Urinary bladder (tissue), 4 donors: ENCODE results near the gene CCDC70. TPM values are rescaled to one million over a fixed set of nuclear protein-coding genes. Genes with fewer than 3 reads are reported as not detected.

Experiments used
- DNase-seq: peaks from one replicate; pipeline ENCODE4 v3.0.0-alpha.2; 2015; ENCODE audit errors: extremely low spot score
- H3K27ac ChIP-seq: one replicate; pipeline ENCODE4 v1.5.1; 2013; ENCODE audit warnings: low read depth, mild to moderate bottlenecking, moderate library complexity
- H3K36me3 ChIP-seq: one replicate; pipeline ENCODE4 v1.6.1; 2013; ENCODE audit warnings: mild to moderate bottlenecking, moderate library complexity; ENCODE audit not compliant: insufficient read depth
- H3K4me1 ChIP-seq: one replicate; pipeline ENCODE4 v1.6.1; 2013; ENCODE audit warnings: mild to moderate bottlenecking, moderate library complexity; ENCODE audit not compliant: insufficient read depth
- H3K4me3 ChIP-seq: one replicate; pipeline ENCODE4 v1.5.1; 2013; ENCODE audit warnings: low read depth, low read length
- WGBS: extraction: QIAGEN DNeasy Blood & Tissue Kit; methylation state at CpG from one replicate; pipeline ENCODE4 v1.1.7; 2013; 5-methylcytosine and 5-hydroxymethylcytosine counted together
- polyA plus RNA-seq: library from polyadenylated mRNA; stranded (reverse); fragments of 200-250 nt; gene quantifications from one replicate; pipeline ENCODE4 v1.2.3, GENCODE V29; 2013
- total RNA-seq: library from RNA; depleted of rRNA; stranded (reverse); fragments of >200 nt; gene quantifications from one replicate; pipeline ENCODE4 v1.2.3, GENCODE V29; 2014
- donor health status: healthy with polysubstance abuse.
- donor health status: healthy.

CCDC70 gene
- total and polyA plus RNA-seq, 2 donors = not detected

- Histone ChIP-seq H3K27ac (no peak overlapping the region), H3K4me3 (no peak overlapping the region), H3K36me3 (no peaks in the 10 kb centered on the region), H3K4me1 (no peaks in the 10 kb centered on the region)
- WGBS = 40% methylated on average over 11 of the region's 11 CpGs
- no peak for DNase-seq
Measured at GRCh38 chr13:51858433-51859247, 3.1 kb upstream of the CCDC70 start.

- WGBS = 57% methylated on average over 7 of the region's 7 CpGs
- DNase-seq = no peak
- Histone ChIP-seq H3K4me1 (no peaks in the 10 kb centered on the region), H3K36me3 (no peaks in the 10 kb centered on the region), H3K27ac (no peak overlapping the region), H3K4me3 (no peak overlapping the region)
Measured at GRCh38 chr13:51862957-51863356, 1.2 kb downstream of the CCDC70 start.

- Histone ChIP-seq H3K4me1 (no peaks in the 10 kb centered on the region), H3K4me3 (no peak overlapping the region), H3K27ac (no peak overlapping the region), H3K36me3 (no peaks in the 10 kb centered on the region)
- WGBS = 77% methylated on average over 7 of the region's 7 CpGs
- no peak for DNase-seq
Measured at GRCh38 chr13:51865838-51866237, 4.1 kb downstream of the CCDC70 start.

- WGBS = 93% methylated on average over 4 of the region's 4 CpGs
- no peak for DNase-seq
- no peaks in the 10 kb centered on the region for H3K4me1 ChIP-seq
- H3K36me3 ChIP-seq = no peaks in the 10 kb centered on the region
- H3K4me3 ChIP-seq = no peak overlapping the region
- H3K27ac ChIP-seq = no peak overlapping the region
Measured at GRCh38 chr13:51867062-51867461, 5.3 kb downstream of the CCDC70 start.

- H3K4me3 ChIP-seq = no peak overlapping the region
- H3K4me1 ChIP-seq = no peaks in the 10 kb centered on the region
- no peaks in the 10 kb centered on the region for H3K36me3 ChIP-seq
- DNase-seq = no peak
- no peak overlapping the region for H3K27ac ChIP-seq
- 84% methylated on average over 6 of the region's 6 CpGs for WGBS
Measured at GRCh38 chr13:51869916-51870315, 8.1 kb downstream of the CCDC70 start.

- Histone ChIP-seq H3K4me3 (no peak overlapping the region), H3K4me1 (no peaks in the 10 kb centered on the region), H3K27ac (no peak overlapping the region), H3K36me3 (no peaks in the 10 kb centered on the region)
- DNase-seq = no peak
- WGBS = 79% methylated on average over 3 of the region's 3 CpGs
Measured at GRCh38 chr13:51870616-51871015, 8.8 kb downstream of the CCDC70 start.

- DNase-seq = no peak
- Histone ChIP-seq H3K4me1 (no peaks in the 10 kb centered on the region), H3K27ac (no peak overlapping the region), H3K4me3 (no peak overlapping the region), H3K36me3 (no peaks in the 10 kb centered on the region)
- 90% methylated on average over 6 of the region's 6 CpGs for WGBS
Measured at GRCh38 chr13:51873117-51873798, 11.5 kb downstream of the CCDC70 start.

- Histone ChIP-seq H3K36me3 (no peaks in the 10 kb centered on the region), H3K27ac (no peak overlapping the region), H3K4me3 (no peak overlapping the region), H3K4me1 (no peaks in the 10 kb centered on the region)
- DNase-seq = no peak
- 87% methylated on average over 1 of the region's 1 CpG for WGBS
Measured at GRCh38 chr13:51873837-51874236, 12.1 kb downstream of the CCDC70 start.

- 41% methylated on average over 11 of the region's 11 CpGs for WGBS
- Histone ChIP-seq H3K4me1 (no peaks in the 10 kb centered on the region), H3K4me3 (no peak overlapping the region), H3K27ac (no peak overlapping the region), H3K36me3 (no peaks in the 10 kb centered on the region)
- DNase-seq = no peak
Measured at GRCh38 chr13:51874651-51875050, 12.9 kb downstream of the CCDC70 start.

GRCh38 chr13:51879133-51879532, 17.4 kb downstream of the CCDC70 start:
- no peak overlapping the region for H3K27ac ChIP-seq
- DNase-seq = no peak
- H3K4me3 ChIP-seq = no peak overlapping the region
- no peaks in the 10 kb centered on the region for H3K4me1 ChIP-seq
- WGBS = 82% methylated on average over 4 of the region's 4 CpGs
- no peaks in the 10 kb centered on the region for H3K36me3 ChIP-seq

GRCh38 chr13:51881296-51881695, 19.5 kb downstream of the CCDC70 start:
- no peaks in the 10 kb centered on the region for H3K4me1 ChIP-seq
- 90% methylated on average over 1 of the region's 1 CpG for WGBS
- H3K27ac ChIP-seq = no peak overlapping the region
- no peak overlapping the region for H3K4me3 ChIP-seq
- DNase-seq = no peak
- H3K36me3 ChIP-seq = no peaks in the 10 kb centered on the region

- peaks cover 2% of the 10 kb centered on the region for H3K4me1 ChIP-seq
- no peak overlapping the region for H3K4me3 ChIP-seq
- H3K36me3 ChIP-seq = no peaks in the 10 kb centered on the region
- H3K27ac ChIP-seq = no peak overlapping the region
- 98% methylated on average over 6 of the region's 6 CpGs for WGBS
- no peak for DNase-seq
Measured at GRCh38 chr13:51882570-51883225, 20.9 kb downstream of the CCDC70 start.

GRCh38 chr13:51883226-51883600, 21.4 kb downstream of the CCDC70 start:
- WGBS = 71% methylated on average over 5 of the region's 5 CpGs
- H3K4me3 ChIP-seq = no peak overlapping the region
- H3K4me1 ChIP-seq = peaks cover 2% of the 10 kb centered on the region
- H3K36me3 ChIP-seq = no peaks in the 10 kb centered on the region
- H3K27ac ChIP-seq = no peak overlapping the region
- DNase-seq = no peak

GRCh38 chr13:51885651-51886050, 23.9 kb downstream of the CCDC70 start:
- DNase-seq = no peak
- 91% methylated on average over 2 of the region's 2 CpGs for WGBS
- Histone ChIP-seq H3K4me3 (no peak overlapping the region), H3K27ac (no peak overlapping the region), H3K4me1 (peaks cover 2% of the 10 kb centered on the region), H3K36me3 (no peaks in the 10 kb centered on the region)
